Medulla oblongata (tissue), 1 donor: ENCODE measurements around the gene RASGRF2.
A peak's percentile ranks its signal among the peaks of the same experiment; 100 is the strongest.

Experiments used
- DNase-seq: peaks from one replicate; pipeline ENCODE4 v3.0.0-alpha.2; 2015; ENCODE audit errors: extremely low spot score

RASGRF2 gene

GRCh38 chr5:81205058-81205457 lies 244.9 kb downstream of the RASGRF2 start:
- DNase-seq = no peak

- no peak for DNase-seq
Observed at GRCh38 chr5:81207009-81207408, 246.8 kb downstream of the RASGRF2 start.

GRCh38 chr5:81208904-81209303 lies 248.7 kb downstream of the RASGRF2 start:
- DNase-seq = no peak

GRCh38 chr5:81209386-81209785 lies 249.2 kb downstream of the RASGRF2 start:
- peak; percentile 61 for DNase-seq

- DNase-seq = no peak
Observed at GRCh38 chr5:81209869-81210493, 249.8 kb downstream of the RASGRF2 start.

- DNase-seq = no peak
Observed at GRCh38 chr5:81212211-81212751, 252.1 kb downstream of the RASGRF2 start.

- no peak for DNase-seq
Observed at GRCh38 chr5:81213070-81213469, 252.9 kb downstream of the RASGRF2 start.

GRCh38 chr5:81214848-81215247 lies 254.7 kb downstream of the RASGRF2 start:
- no peak for DNase-seq

GRCh38 chr5:81216152-81216551 lies 256.0 kb downstream of the RASGRF2 start:
- DNase-seq = no peak

GRCh38 chr5:81219389-81219788 lies 259.2 kb downstream of the RASGRF2 start:
- DNase-seq = no peak

- DNase-seq = no peak
Observed at GRCh38 chr5:81222285-81222684, 262.1 kb downstream of the RASGRF2 start.

- no peak for DNase-seq
Observed at GRCh38 chr5:81225463-81225862, 265.3 kb downstream of the RASGRF2 start.

- DNase-seq = no peak
Observed at GRCh38 chr5:81226286-81226685, 266.1 kb downstream of the RASGRF2 start.

GRCh38 chr5:81226949-81227348 lies 266.8 kb downstream of the RASGRF2 start:
- no peak for DNase-seq

GRCh38 chr5:81228084-81228483 lies 267.9 kb downstream of the RASGRF2 start:
- DNase-seq = no peak

- no peak for DNase-seq
Observed at GRCh38 chr5:81230416-81230815, 270.3 kb downstream of the RASGRF2 start.

- DNase-seq = no peak
Observed at GRCh38 chr5:81232464-81233079, 272.4 kb downstream of the RASGRF2 start.

GRCh38 chr5:81233080-81233634 lies 273.0 kb downstream of the RASGRF2 start, which contains the start of gene CKMT2:
Gene CKMT2, plus strand, starts transcription at chr5:81233322. Its CDS starts 17,811 bp downstream, at chr5:81251133.
- peak; percentile 65 for DNase-seq

- DNase-seq = no peak
Observed at GRCh38 chr5:81234299-81234698, 274.1 kb downstream of the RASGRF2 start.

GRCh38 chr5:81234801-81235200 lies 274.6 kb downstream of the RASGRF2 start:
- DNase-seq = no peak

- no peak for DNase-seq
Observed at GRCh38 chr5:81235287-81236072, 275.3 kb downstream of the RASGRF2 start.

- no peak for DNase-seq
Observed at GRCh38 chr5:81238460-81238859, 278.3 kb downstream of the RASGRF2 start.
